Fibroblast of mammary gland (primary cell): ENCODE data around the gene PCDHGB4.
A peak's percentile ranks its signal among the peaks of the same experiment; 100 is the strongest.

Experiments
- DNase-seq: peaks from one replicate; pipeline ENCODE4 v3.0.0-alpha.2; 2010; ENCODE audit warnings: low read depth
- H3K4me3 ChIP-seq: 2 replicates; pipeline ENCODE4 v1.5.1; 2011; ENCODE audit warnings: low read depth, mild to moderate bottlenecking, low read length, moderate library complexity; ENCODE audit not compliant: control insufficient read depth
- CTCF ChIP-seq: conservative IDR thresholded peaks from 2 replicates; pipeline ENCODE4 v1.5.1; 2011; ENCODE audit warnings: low read depth, low read length, inconsistent platforms; ENCODE audit not compliant: control insufficient read depth, insufficient read depth

PCDHGB4 gene

GRCh38 chr5:141402553-141403243 is 15.2 kb downstream of the PCDHGB4 start, which contains the start of gene PCDHGA9:
Gene PCDHGA9, plus strand, starts transcription at chr5:141402778. Its CDS starts 175 bp downstream, at chr5:141402953.
- peak within 1 kb of the TSS; percentile 37 for H3K4me3 ChIP-seq
- TF ChIP-seq CTCF = peak; percentile 60
- peak; percentile 57 for DNase-seq

- no peak for TF ChIP-seq CTCF
- DNase-seq = no peak
- no peak overlapping the region for H3K4me3 ChIP-seq
Measured at GRCh38 chr5:141403387-141403786, 15.9 kb downstream of the PCDHGB4 start.

- peak; percentile 59 for DNase-seq
- H3K4me3 ChIP-seq = peak within 1 kb of the TSS; percentile 35
Measured at GRCh38 chr5:141407790-141408505, 20.4 kb downstream of the PCDHGB4 start, which contains the start of gene PCDHGB6. Gene PCDHGB6, plus strand, starts transcription at chr5:141408021. Its CDS starts 182 bp downstream, at chr5:141408203.

DNA sequence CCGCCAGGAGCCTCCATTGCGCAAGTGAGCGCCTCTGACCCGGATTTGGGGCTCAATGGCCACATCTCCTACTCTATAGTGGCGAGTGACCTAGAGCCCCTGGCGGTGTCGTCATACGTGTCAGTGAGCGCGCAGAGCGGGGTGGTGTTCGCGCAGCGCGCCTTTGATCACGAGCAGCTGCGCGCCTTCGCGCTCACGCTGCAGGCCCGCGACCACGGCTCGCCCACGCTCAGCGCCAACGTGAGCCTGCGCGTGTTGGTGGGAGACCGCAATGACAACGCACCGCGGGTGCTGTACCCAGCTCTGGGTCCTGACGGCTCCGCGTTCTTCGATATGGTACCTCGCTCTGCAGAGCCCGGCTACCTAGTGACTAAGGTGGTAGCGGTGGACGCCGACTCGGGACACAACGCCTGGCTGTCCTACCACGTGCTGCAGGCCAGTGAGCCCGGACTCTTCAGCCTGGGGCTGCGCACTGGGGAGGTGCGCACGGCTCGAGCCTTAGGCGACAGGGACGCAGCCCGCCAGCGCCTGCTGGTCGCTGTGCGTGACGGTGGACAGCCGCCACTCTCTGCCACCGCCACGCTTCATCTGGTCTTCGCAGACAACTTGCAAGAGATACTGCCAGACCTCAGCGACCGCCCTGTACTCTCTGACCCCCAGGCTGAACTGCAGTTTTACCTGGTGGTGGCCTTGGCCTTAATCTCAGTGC is 22.3 kb downstream of the PCDHGB4 start:
- no peak for TF ChIP-seq CTCF
- DNase-seq = no peak
- no peak overlapping the region for H3K4me3 ChIP-seq

More at GRCh38 chr5:141407790-141408505, 20.4 kb downstream of the PCDHGB4 start, which contains the start of gene PCDHGB6:
- peak; percentile 66 for TF ChIP-seq CTCF

- no peak overlapping the region for H3K4me3 ChIP-seq
- no peak for DNase-seq
- no peak for TF ChIP-seq CTCF
Measured at GRCh38 chr5:141411575-141411974, 24.1 kb downstream of the PCDHGB4 start.

GRCh38 chr5:141412854-141413539 is 25.5 kb downstream of the PCDHGB4 start, which contains the start of gene PCDHGA10:
Gene PCDHGA10, plus strand, starts transcription at chr5:141412987. Its CDS starts 189 bp downstream, at chr5:141413176.
- peak within 1 kb of the TSS; percentile 58 for H3K4me3 ChIP-seq
- peak; percentile 76 for TF ChIP-seq CTCF
- DNase-seq = peak; percentile 80
